ELF-1 (cell line): ENCODE data around the gene DAO.

Experiments used
- DNase-seq: peaks from one replicate; pipeline ENCODE4 v3.0.0-alpha.2; 2016; ENCODE audit warnings: low read depth, low spot score

Gene DAO

DNA sequence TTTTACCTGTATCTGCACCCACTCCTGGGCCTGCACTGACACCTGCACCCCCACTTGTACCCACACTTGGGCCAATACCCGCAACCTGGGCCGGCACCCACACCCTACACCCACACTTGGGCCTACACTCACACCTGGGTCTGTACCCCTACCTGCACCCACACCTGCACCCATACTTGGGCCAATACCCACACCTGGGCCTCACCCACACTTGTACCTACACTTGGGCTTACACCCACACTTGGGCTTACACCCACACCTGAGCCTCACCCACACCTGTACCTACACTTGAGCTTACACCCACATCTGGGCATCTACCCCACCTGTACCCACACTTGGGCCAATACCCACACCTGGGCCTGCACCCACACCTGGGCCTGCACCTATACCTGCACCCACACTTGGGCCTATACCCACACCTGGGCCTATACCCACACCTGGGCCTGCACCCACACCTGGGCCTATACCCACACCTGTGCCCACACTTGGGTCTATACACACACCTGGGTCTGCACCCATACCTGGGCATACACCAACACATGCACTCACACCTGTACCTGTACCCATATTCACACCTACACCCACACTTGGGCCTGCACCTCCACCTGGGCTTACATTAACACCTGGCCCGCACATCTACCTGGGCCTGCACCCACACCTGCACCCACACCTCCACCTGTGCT is 39.2 kb downstream of the DAO start:
- no peak for DNase-seq

DNA sequence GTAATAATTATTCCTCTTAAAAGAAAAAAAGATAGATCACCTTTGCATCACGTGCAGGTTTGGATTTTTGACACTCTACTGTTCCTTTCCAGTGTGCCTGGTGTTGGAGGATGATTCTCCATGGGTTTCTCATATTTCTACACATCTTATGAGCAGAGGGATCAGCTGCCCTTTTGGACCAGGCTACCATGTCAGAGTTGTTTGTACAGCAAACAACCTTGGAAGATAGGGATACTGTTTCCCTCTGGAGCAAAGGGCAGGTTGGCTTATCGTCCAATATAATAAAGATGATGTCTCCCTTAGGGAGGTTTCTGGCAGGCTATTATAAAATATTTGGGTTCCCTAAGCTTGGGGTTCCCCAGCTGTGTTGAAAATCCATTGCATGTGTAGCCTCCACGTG is 42.1 kb downstream of the DAO start:
- DNase-seq = no peak

- no peak for DNase-seq
Observed at GRCh38 chr12:108922918-108923317, 43.0 kb downstream of the DAO start.

GRCh38 chr12:108928695-108929094 is 48.8 kb downstream of the DAO start:
- DNase-seq = no peak

- no peak for DNase-seq
Observed at GRCh38 chr12:108930155-108930554, 50.3 kb downstream of the DAO start.

GRCh38 chr12:108930756-108931155 is 50.9 kb downstream of the DAO start:
- no peak for DNase-seq

DNA sequence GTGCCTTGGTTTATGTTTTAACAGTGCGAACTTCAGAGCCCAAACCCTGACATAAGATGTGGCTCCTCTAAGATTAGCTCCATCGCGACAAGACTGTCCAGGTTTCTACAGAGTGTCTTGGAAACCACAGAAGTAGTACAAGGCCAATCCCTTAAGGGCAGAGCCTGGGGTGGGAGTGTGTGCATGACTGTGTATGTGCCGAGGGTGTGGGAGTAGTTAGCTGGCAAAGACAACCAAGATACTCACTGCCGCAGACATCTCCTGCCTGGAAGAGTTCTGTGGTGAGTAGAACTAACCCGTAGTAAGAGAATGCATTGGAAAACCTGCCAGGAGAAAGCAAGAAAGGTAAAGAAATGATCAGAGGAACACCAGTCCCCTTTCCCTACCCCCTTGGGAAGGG is 54.1 kb downstream of the DAO start:
- no peak for DNase-seq

GRCh38 chr12:108935159-108935763 is 55.4 kb downstream of the DAO start:
- DNase-seq = no peak

GRCh38 chr12:108938247-108938924 is 58.5 kb downstream of the DAO start:
- no peak for DNase-seq

GRCh38 chr12:108939594-108939993 is 59.7 kb downstream of the DAO start:
- DNase-seq = peak; percentile 20

- DNase-seq = no peak
Observed at GRCh38 chr12:108940138-108940537, 60.2 kb downstream of the DAO start.

DNA sequence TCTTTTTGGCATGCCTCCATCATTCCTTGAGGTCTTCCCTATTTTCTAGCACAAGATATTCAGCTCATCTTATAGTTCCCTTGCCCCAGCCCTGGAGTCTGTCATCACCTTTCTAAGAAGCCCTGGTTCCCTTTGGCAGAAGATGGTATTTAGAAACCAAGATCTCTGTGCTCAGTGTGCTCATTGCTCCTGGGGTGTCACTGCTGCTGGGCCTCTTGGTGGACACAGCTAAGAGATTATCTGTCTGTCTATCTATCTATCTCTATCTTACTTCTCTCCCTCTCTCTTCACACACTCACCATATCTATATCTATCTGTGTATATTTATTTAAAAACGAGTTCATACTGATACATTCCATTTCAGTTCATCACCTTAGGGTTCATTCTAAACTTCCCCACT is 67.2 kb downstream of the DAO start:
- DNase-seq = no peak

GRCh38 chr12:108948367-108948766 is 68.5 kb downstream of the DAO start:
- DNase-seq = no peak

DNA sequence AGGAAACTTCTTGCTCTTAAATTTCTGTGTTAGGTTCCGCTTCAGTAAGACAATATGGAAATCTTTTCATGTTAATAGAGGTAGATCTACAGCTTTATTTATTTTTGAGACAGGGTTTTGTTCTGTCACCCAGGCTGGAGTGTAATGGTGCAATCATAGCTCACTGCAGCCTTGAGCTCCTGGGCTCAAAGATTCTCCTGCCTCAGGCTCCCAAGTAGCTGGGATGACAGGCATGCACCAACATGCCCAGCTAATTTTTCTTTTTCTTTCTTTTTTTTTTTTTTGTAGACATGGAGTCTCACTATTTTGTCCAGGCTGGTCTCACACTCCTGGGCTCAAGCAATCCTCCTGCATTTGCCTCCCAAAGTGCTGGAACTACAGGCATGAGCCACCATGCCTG is 70.1 kb downstream of the DAO start:
- no peak for DNase-seq
